22Rv1 (cell line): ENCODE measurements around the gene ASXL1.
A peak's percentile ranks its signal among the peaks of the same experiment; 100 is the strongest.

Experiments used
- H3K27ac ChIP-seq: fragments of 450-650 bp; 2 replicates; pipeline ENCODE4 v1.5.1; 2017
- CTCF ChIP-seq: fragments of 450-650 bp; IDR thresholded peaks from 2 replicates; pipeline ENCODE4 v1.5.1; 2017; ENCODE audit warnings: mild to moderate bottlenecking
- ZFX ChIP-seq: fragments of 450-650 bp; IDR thresholded peaks from 2 replicates; pipeline ENCODE4 v1.6.1; 2017; ENCODE audit warnings: antibody characterized with exemption, borderline replicate concordance

ASXL1 gene

GRCh38 chr20:32453467-32454163 lies 95.5 kb downstream of the ASXL1 start:
- no peak for TF ChIP-seq CTCF
- no peak for TF ChIP-seq ZFX
- H3K27ac ChIP-seq: no peak overlapping the region

GRCh38 chr20:32454164-32455145 lies 96.3 kb downstream of the ASXL1 start:
- H3K27ac ChIP-seq: no peak overlapping the region
- TF ChIP-seq ZFX (no peak), CTCF (no peak)

GRCh38 chr20:32455171-32455900 lies 97.2 kb downstream of the ASXL1 start:
- TF ChIP-seq ZFX (no peak), CTCF (no peak)
- H3K27ac ChIP-seq: no peak overlapping the region

- no peak overlapping the region for H3K27ac ChIP-seq
- TF ChIP-seq CTCF: no peak
- no peak for TF ChIP-seq ZFX
Observed at GRCh38 chr20:32455901-32456701, 98.0 kb downstream of the ASXL1 start.

GRCh38 chr20:32456869-32457478 lies 98.8 kb downstream of the ASXL1 start:
- H3K27ac ChIP-seq: no peak overlapping the region
- TF ChIP-seq CTCF (peak; percentile 96), ZFX (no peak)

GRCh38 chr20:32457479-32457986 lies 99.4 kb downstream of the ASXL1 start:
- TF ChIP-seq ZFX (no peak), CTCF (no peak)
- no peak overlapping the region for H3K27ac ChIP-seq
